Placental pericyte (primary cell): ENCODE results near the gene GRIA4. TPM values are rescaled to one million over a fixed set of nuclear protein-coding genes. Genes with fewer than 3 reads are reported as not detected.

Source experiments
- small RNA-seq: library from RNA; depleted of rRNA; stranded (forward); fragments of <200 nt; gene quantifications from one replicate; pipeline ENCODE3, GENCODE V24; 2012; ENCODE audit warnings: low replicate concordance
- total RNA-seq: library from RNA; depleted of rRNA; stranded (reverse); fragments of >200 nt; gene quantifications from 2 replicates; pipeline ENCODE4 v1.2.3, GENCODE V29; 2012

Gene GRIA4
- 0.22 and 4.2 TPM in 2 replicates for total RNA-seq

DNA sequence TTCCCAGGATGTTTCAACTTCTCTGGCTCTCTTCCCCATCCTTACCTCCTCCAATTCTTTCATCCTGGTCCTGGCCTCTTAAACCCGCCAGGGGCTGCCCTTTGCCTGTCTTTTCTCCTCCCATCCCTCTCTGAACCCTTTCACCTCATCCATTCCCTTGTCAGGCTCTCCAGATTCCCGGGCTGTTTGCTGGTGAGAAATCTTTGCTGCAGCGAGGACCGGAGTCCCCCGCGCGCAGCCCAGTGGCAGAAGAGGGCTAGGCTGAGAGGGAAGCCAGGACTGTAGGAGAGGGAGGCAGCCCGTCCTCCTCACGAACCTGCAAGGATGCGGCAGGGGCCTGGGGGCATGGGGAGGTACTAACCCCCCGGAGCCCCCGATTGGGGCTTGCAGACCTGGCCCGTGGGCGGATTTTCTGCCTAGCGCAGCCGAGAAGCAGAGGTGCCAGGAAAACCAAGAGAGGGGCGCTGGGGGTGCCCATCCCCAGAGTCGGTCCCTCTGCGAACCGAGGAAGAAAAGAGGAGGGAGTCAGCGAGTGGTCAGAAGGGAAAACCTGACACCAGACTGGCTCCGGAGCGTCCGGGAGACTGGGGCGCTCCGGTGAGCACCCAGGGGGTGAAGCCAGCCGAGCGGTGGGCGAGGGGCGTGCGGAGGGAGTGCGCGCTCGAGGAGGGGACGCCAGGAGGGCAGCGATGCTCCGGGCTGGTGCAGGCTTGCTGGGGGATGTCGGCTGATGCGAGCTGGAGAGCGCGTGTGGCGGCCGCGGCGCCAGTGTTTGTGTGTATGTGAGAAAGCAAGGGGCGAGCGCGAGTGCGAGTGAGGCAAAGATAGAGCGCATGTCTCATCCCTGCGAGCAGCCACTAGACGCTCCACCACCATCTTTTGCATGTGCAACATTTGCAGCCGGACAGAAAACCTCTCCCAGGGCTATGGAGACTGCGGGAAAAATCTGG lies at the start of gene GRIA4:
Gene GRIA4, plus strand, starts transcription at position 242 of the 950 bp plus-strand sequence. CDS start 925 bp downstream, outside the sequence.

DNA sequence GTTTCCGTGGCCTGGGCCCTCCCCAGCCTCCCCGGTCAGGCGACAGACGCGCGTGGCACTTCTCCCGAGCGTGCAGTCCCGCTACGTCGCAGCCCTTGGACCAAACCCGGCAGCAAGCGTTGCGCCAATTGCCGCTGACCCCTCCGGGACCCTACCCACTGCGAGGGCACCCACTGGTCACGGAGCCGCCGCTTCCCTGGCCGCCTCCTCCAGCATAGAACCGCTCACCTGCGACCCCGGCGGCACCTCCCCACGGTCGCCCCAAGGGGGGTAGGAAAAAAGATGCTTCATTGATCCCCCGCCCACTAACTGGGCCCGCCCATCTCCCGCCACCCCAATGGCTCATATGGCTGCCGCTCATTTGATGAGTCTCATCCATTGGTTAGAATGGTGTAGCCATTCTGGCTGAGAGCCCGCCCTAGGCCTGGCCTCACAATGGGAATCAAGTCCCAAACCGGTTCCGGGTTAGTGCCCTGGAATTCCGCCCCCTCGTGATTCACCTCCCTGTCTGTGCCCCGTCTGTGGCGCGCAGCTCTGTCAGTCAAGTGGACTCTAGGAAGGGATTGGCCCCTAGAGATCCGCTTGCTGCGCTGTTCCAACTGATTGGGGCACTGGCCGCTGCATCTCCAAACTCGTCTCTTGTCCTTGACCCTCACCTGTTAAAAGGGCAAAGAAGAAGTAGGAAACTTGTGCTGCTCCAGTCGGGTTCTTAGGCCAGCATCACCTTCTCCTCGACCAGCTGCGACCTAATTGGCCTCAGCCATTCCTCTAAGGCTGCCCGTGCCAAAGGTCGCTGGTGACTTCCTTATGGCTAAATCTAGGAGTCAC lies 412.3 kb downstream of the GRIA4 start, which contains the start of gene MSANTD4:
Gene MSANTD4, minus strand, starts transcription at position 274 of the 828 bp plus-strand sequence. CDS start 11,323 bp downstream, outside the sequence.

Small RNAs within 50 kb of the gene (small RNA-seq; reads per million reads assigned to genes)
- gene RNU4-55P, result not detected
- gene RNU6-277P, result not detected
